Activated T-helper 1 cell treated with anti-CD3 and anti-CD28 coated beads, Interleukin-2, amount 50 U/mL, for 16 hours (primary cell): Measurements from ENCODE around the gene TPX2.

Source experiments
- DNase-seq, 2 donors: peaks; one replicate each; pipeline ENCODE4 v3.0.0-alpha.2; 2020; ENCODE audit warnings: low read depth in 1 of 2, low spot score in 1 of 2

TPX2 gene

GRCh38 chr20:31738729-31739549 lies at the start of gene TPX2:
Gene TPX2, plus strand, starts transcription at chr20:31739290. Its CDS starts 18,187 bp downstream, at chr20:31757477.
- peak; percentile 59 to 72 for DNase-seq

- DNase-seq, result no peak
Measured at GRCh38 chr20:31690124-31690666, 48.9 kb upstream of the TPX2 start.

- DNase-seq, result no peak
Measured at GRCh38 chr20:31691646-31692275, 47.3 kb upstream of the TPX2 start.

GRCh38 chr20:31693402-31693801 lies 45.7 kb upstream of the TPX2 start:
- DNase-seq, result no peak

GRCh38 chr20:31693987-31694661 lies 45.0 kb upstream of the TPX2 start:
- no peak for DNase-seq

- DNase-seq, result no peak
Measured at GRCh38 chr20:31694842-31695593, 44.1 kb upstream of the TPX2 start.

GRCh38 chr20:31695849-31696804 lies 43.0 kb upstream of the TPX2 start:
- no peak for DNase-seq

GRCh38 chr20:31698243-31698802 lies 40.8 kb upstream of the TPX2 start:
- DNase-seq, result no peak

- no peak for DNase-seq
Measured at GRCh38 chr20:31698803-31699718, 40.0 kb upstream of the TPX2 start.

- no peak for DNase-seq
Measured at GRCh38 chr20:31699801-31700728, 39.0 kb upstream of the TPX2 start.

GRCh38 chr20:31700747-31701146 lies 38.3 kb upstream of the TPX2 start:
- DNase-seq, result no peak

GRCh38 chr20:31701591-31701990 lies 37.5 kb upstream of the TPX2 start:
- no peak for DNase-seq

GRCh38 chr20:31704225-31705119 lies 34.6 kb upstream of the TPX2 start:
- no peak for DNase-seq

- no peak for DNase-seq
Measured at GRCh38 chr20:31705191-31705590, 33.9 kb upstream of the TPX2 start.

GRCh38 chr20:31705598-31706597 lies 33.2 kb upstream of the TPX2 start:
- DNase-seq, result no peak
